IPS DF 6.9 (cell line): ENCODE measurements around the gene MBD6.
"Not testable (repeated sequence)": the region's sequence is repeated elsewhere in the genome, so short reads cannot be mapped to it uniquely, and the experiment has no call there.

Experiments used
- DNase-seq: peaks from one replicate; pipeline ENCODE4 v3.0.0-alpha.2; 2013; ENCODE audit warnings: low read depth, low spot score
- H3K27ac ChIP-seq: one replicate; pipeline ENCODE4 v1.5.1; 2013; ENCODE audit warnings: low read length, control low read depth
- H3K27me3 ChIP-seq: 2 replicates; pipeline ENCODE4 v1.6.1; 2013; ENCODE audit warnings: mild to moderate bottlenecking, low read length; ENCODE audit not compliant: control insufficient read depth, insufficient read depth
- H3K36me3 ChIP-seq: 2 replicates; pipeline ENCODE4 v1.6.1; 2013; ENCODE audit warnings: low read length; ENCODE audit not compliant: control insufficient read depth, insufficient read depth
- H3K4me1 ChIP-seq: 2 replicates; pipeline ENCODE4 v1.6.1; 2013; ENCODE audit warnings: low read length; ENCODE audit not compliant: control insufficient read depth, insufficient read depth
- H3K4me3 ChIP-seq: 2 replicates; pipeline ENCODE4 v1.5.1; 2013; ENCODE audit warnings: mild to moderate bottlenecking, low read length
- H3K9me3 ChIP-seq: 2 replicates; pipeline ENCODE4 v1.6.1; 2013; ENCODE audit warnings: low read length, inconsistent platforms; ENCODE audit not compliant: control insufficient read depth, insufficient read depth
- WGBS: extraction: QIAGEN DNeasy Blood & Tissue Kit; methylation state at CpG from one replicate; pipeline ENCODE4 v1.1.7; 2013; ENCODE audit warnings: mixed read lengths, missing lambda C conversion rate; ENCODE audit not compliant: insufficient read length, insufficient coverage; 5-methylcytosine and 5-hydroxymethylcytosine counted together

MBD6 gene

GRCh38 chr12:57563358-57563757, 40.7 kb downstream of the MBD6 start:
- H3K4me3 ChIP-seq, result no peak overlapping the region
- DNase-seq, result no peak
- no peaks in the 10 kb centered on the region for H3K27me3 ChIP-seq
- no CpG with 5 or more reads among the region's 4 CpGs for WGBS
- H3K4me1 ChIP-seq, result no peaks in the 10 kb centered on the region
- H3K9me3 ChIP-seq, result no peaks in the 10 kb centered on the region
- no peak overlapping the region for H3K27ac ChIP-seq
- peaks cover 3% of the 10 kb centered on the region; the same call in 1 of the 2 replicates for H3K36me3 ChIP-seq

- Histone ChIP-seq H3K36me3 (peaks cover 6% of the 10 kb centered on the region), H3K4me1 (no peaks in the 10 kb centered on the region), H3K27ac (no peak overlapping the region), H3K27me3 (no peaks in the 10 kb centered on the region), H3K4me3 (no peak overlapping the region), H3K9me3 (no peaks in the 10 kb centered on the region)
- no CpG with 5 or more reads among the region's 7 CpGs for WGBS
- DNase-seq, result no peak
Observed at GRCh38 chr12:57564178-57564740, 41.6 kb downstream of the MBD6 start.

GRCh38 chr12:57568838-57569237, 46.2 kb downstream of the MBD6 start:
- no peak for DNase-seq
- Histone ChIP-seq H3K36me3 (peaks cover 23% of the 10 kb centered on the region), H3K4me3 (no peak overlapping the region), H3K4me1 (no peaks in the 10 kb centered on the region), H3K27me3 (no peaks in the 10 kb centered on the region), H3K27ac (no peak overlapping the region), H3K9me3 (no peaks in the 10 kb centered on the region)
- no CpG with 5 or more reads among the region's 6 CpGs for WGBS

GRCh38 chr12:57569858-57570257, 47.2 kb downstream of the MBD6 start:
- Histone ChIP-seq H3K27me3 (no peaks in the 10 kb centered on the region), H3K36me3 (peaks cover 21% of the 10 kb centered on the region), H3K27ac (no peak overlapping the region), H3K4me1 (no peaks in the 10 kb centered on the region), H3K4me3 (no peak overlapping the region), H3K9me3 (no peaks in the 10 kb centered on the region)
- WGBS, result no CpG with 5 or more reads among the region's 18 CpGs
- no peak for DNase-seq

GRCh38 chr12:57570438-57570837, 47.8 kb downstream of the MBD6 start:
- H3K27ac ChIP-seq, H3K4me3 ChIP-seq, DNase-seq, H3K27me3 ChIP-seq, H3K9me3 ChIP-seq, H3K4me1 ChIP-seq: not testable (repeated sequence)
- no CpG with 5 or more reads among the region's 13 CpGs for WGBS
- H3K36me3 ChIP-seq, result peaks cover 21% of the 10 kb centered on the region

GRCh38 chr12:57571926-57572762, 49.5 kb downstream of the MBD6 start:
- no peaks in the 10 kb centered on the region for H3K27me3 ChIP-seq
- DNase-seq, result no peak
- no peaks in the 10 kb centered on the region for H3K4me1 ChIP-seq
- H3K4me3 ChIP-seq, result no peak overlapping the region
- H3K27ac ChIP-seq, result no peak overlapping the region
- no peaks in the 10 kb centered on the region for H3K9me3 ChIP-seq
- no CpG with 5 or more reads among the region's 12 CpGs for WGBS
- H3K36me3 ChIP-seq, result peaks cover 29% of the 10 kb centered on the region

- H3K4me3 ChIP-seq, result no peak overlapping the region
- no peaks in the 10 kb centered on the region for H3K27me3 ChIP-seq
- H3K27ac ChIP-seq, result no peak overlapping the region
- no peaks in the 10 kb centered on the region for H3K4me1 ChIP-seq
- peaks cover 21% of the 10 kb centered on the region for H3K36me3 ChIP-seq
- DNase-seq, result no peak
- WGBS, result no CpG with 5 or more reads among the region's 10 CpGs
- H3K9me3 ChIP-seq, result no peaks in the 10 kb centered on the region
Observed at GRCh38 chr12:57574795-57575194, 52.2 kb downstream of the MBD6 start.

- no peaks in the 10 kb centered on the region for H3K4me1 ChIP-seq
- no peaks in the 10 kb centered on the region for H3K27me3 ChIP-seq
- H3K27ac ChIP-seq, result no peak overlapping the region
- no peak for DNase-seq
- peaks cover 18% of the 10 kb centered on the region; the same call in 1 of the 2 replicates for H3K36me3 ChIP-seq
- no peak overlapping the region for H3K4me3 ChIP-seq
- no CpG with 5 or more reads among the region's 12 CpGs for WGBS
- H3K9me3 ChIP-seq, result no peaks in the 10 kb centered on the region
Observed at GRCh38 chr12:57575771-57576612, 53.4 kb downstream of the MBD6 start.

- peaks cover 20% of the 10 kb centered on the region for H3K36me3 ChIP-seq
- no peaks in the 10 kb centered on the region for H3K27me3 ChIP-seq
- H3K9me3 ChIP-seq, result no peaks in the 10 kb centered on the region
- WGBS, result no CpG with 5 or more reads among the region's 9 CpGs
- H3K27ac ChIP-seq, result no peak overlapping the region
- no peak for DNase-seq
- H3K4me3 ChIP-seq, result no peak overlapping the region
- H3K4me1 ChIP-seq, result no peaks in the 10 kb centered on the region
Observed at GRCh38 chr12:57576613-57577160, 54.1 kb downstream of the MBD6 start.
